HG02840 (cell line): ENCODE results near the gene PNN.
"Not testable (repeated sequence)": the region's sequence is repeated elsewhere in the genome, so short reads cannot be mapped to it uniquely, and the experiment has no call there.

Source experiments
- ATAC-seq: cut with Tn5 transposase; IDR thresholded peaks from one replicate; pipeline ENCODE4 v1.9.1; 2021; ENCODE audit warnings: mild to moderate bottlenecking, moderate library complexity, moderate number of reproducible peaks; ENCODE audit not compliant: unreplicated experiment, low FRiP score

Gene PNN

GRCh38 chr14:39180553-39180952 is 5.5 kb downstream of the PNN start:
- no peak for ATAC-seq

GRCh38 chr14:39181026-39181692 is 6.1 kb downstream of the PNN start:
- no peak for ATAC-seq

- ATAC-seq, result no peak
Measured at GRCh38 chr14:39181693-39182047, 6.6 kb downstream of the PNN start.

GRCh38 chr14:39182770-39183684 is 8.0 kb downstream of the PNN start:
- no peak for ATAC-seq

- ATAC-seq, result not testable (repeated sequence)
Measured at GRCh38 chr14:39183685-39184003, 8.6 kb downstream of the PNN start.

- no peak for ATAC-seq
Measured at GRCh38 chr14:39184628-39185255, 9.7 kb downstream of the PNN start.

- ATAC-seq, result no peak
Measured at GRCh38 chr14:39185256-39186049, 10.4 kb downstream of the PNN start.

GRCh38 chr14:39186941-39187525 is 12.0 kb downstream of the PNN start:
- ATAC-seq, result no peak

GRCh38 chr14:39203659-39204606 is 28.9 kb downstream of the PNN start:
- ATAC-seq, result no peak

- not testable (repeated sequence) for ATAC-seq
Measured at GRCh38 chr14:39207430-39207829, 32.4 kb downstream of the PNN start.

GRCh38 chr14:39211109-39211741 is 36.2 kb downstream of the PNN start:
- ATAC-seq, result no peak

GRCh38 chr14:39212034-39212433 is 37.0 kb downstream of the PNN start:
- ATAC-seq, result no peak

GRCh38 chr14:39212693-39213092 is 37.6 kb downstream of the PNN start:
- no peak for ATAC-seq

- ATAC-seq, result no peak
Measured at GRCh38 chr14:39217214-39217879, 42.3 kb downstream of the PNN start.

GRCh38 chr14:39218171-39218769 is 43.2 kb downstream of the PNN start:
- ATAC-seq, result no peak

- ATAC-seq, result no peak
Measured at GRCh38 chr14:39219075-39219499, 44.0 kb downstream of the PNN start.

GRCh38 chr14:39220473-39220872 is 45.4 kb downstream of the PNN start:
- not testable (repeated sequence) for ATAC-seq

- no peak for ATAC-seq
Measured at GRCh38 chr14:39228044-39228443, 53.0 kb downstream of the PNN start.
